NCI-H2107 treated with DMSO at 0.1 percent for 48 hours (cell line): Measurements from ENCODE around the gene CASP6.
A peak's percentile ranks its signal among the peaks of the same experiment; 100 is the strongest.
"Not testable (repeated sequence)": the region's sequence is repeated elsewhere in the genome, so short reads cannot be mapped to it uniquely, and the experiment has no call there.

Source experiments
- DNase-seq: peaks from one replicate; lab custom pipeline; 2025; ENCODE audit not compliant: unreplicated experiment; lab: John Stamatoyannopoulos, UW

Gene CASP6

GRCh38 chr4:109721033-109721432 is 17.8 kb upstream of the CASP6 start:
- no peak for DNase-seq

- DNase-seq: no peak
These were observed 16.4 kb upstream of the CASP6 start for GRCh38 chr4:109719604-109720003.

GRCh38 chr4:109718759-109719158 is 15.5 kb upstream of the CASP6 start:
- no peak for DNase-seq

GRCh38 chr4:109713500-109713899 is 10.3 kb upstream of the CASP6 start:
- no peak for DNase-seq

- DNase-seq: no peak
These were observed 5.7 kb upstream of the CASP6 start for GRCh38 chr4:109708990-109709389.

- DNase-seq: no peak
These were observed 5.2 kb upstream of the CASP6 start for GRCh38 chr4:109708435-109708834.

- no peak for DNase-seq
These were observed 568 bp upstream of the CASP6 start for GRCh38 chr4:109703664-109704361.

GRCh38 chr4:109701566-109702410 is 1.5 kb downstream of the CASP6 start:
- peak; percentile 38 for DNase-seq

GRCh38 chr4:109699553-109700225 is 3.6 kb downstream of the CASP6 start:
- no peak for DNase-seq

- no peak for DNase-seq
These were observed 4.6 kb downstream of the CASP6 start for GRCh38 chr4:109698656-109699055.

- DNase-seq: no peak
These were observed 11.8 kb downstream of the CASP6 start for GRCh38 chr4:109691411-109691920.

- DNase-seq: no peak
These were observed 12.4 kb downstream of the CASP6 start for GRCh38 chr4:109690690-109691410.

- DNase-seq: no peak
These were observed 18.5 kb downstream of the CASP6 start for GRCh38 chr4:109684727-109685126.

- DNase-seq: no peak
These were observed 19.5 kb downstream of the CASP6 start for GRCh38 chr4:109683621-109684253.

GRCh38 chr4:109682875-109683274 is 20.4 kb downstream of the CASP6 start:
- no peak for DNase-seq

GRCh38 chr4:109678925-109679324 is 24.3 kb downstream of the CASP6 start:
- not testable (repeated sequence) for DNase-seq

GRCh38 chr4:109678472-109678871 is 24.8 kb downstream of the CASP6 start:
- DNase-seq: not testable (repeated sequence)

- no peak for DNase-seq
These were observed 26.4 kb downstream of the CASP6 start for GRCh38 chr4:109676886-109677285.

GRCh38 chr4:109675843-109676242 is 27.4 kb downstream of the CASP6 start:
- no peak for DNase-seq

- DNase-seq: no peak
These were observed 28.1 kb downstream of the CASP6 start for GRCh38 chr4:109675181-109675580.
